ENCODE measurements around the gene CAV2. TPM values are rescaled to one million over a fixed set of nuclear protein-coding genes. Genes with fewer than 3 reads are reported as not detected.

The CAV2 gene
- total and polyA plus RNA-seq, 4 experiments from 2014 or later, result 0.19 TPM; not detected in 3

DNA sequence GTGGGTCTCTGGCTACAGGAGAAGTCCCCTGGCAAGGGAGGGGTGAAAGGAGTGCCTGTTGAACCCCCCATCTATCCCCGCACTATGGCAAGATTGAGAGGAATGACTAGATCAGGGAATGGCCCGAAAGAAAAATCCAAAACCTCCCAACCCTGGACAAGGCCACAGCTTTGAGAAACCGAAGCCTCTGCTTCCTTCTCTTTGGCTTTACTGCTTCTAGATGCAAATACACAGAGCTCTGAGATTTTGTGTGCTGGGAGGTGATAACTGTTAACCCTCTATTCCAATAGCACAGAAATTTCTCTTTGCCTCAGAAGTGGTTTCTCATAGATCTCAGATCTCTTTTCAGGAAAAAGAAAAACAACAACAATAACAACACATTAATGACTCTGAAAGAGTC lies 40.3 kb downstream of the CAV2 start:
- Mint-ChIP-seq H3K4me3 (no peak overlapping the region), H3K9me3 (peaks cover 0 to 4% (median 0%) of the 10 kb centered on the region in 8 donors), H3K27ac (no peak overlapping the region), H3K27me3 (peaks cover 14 to 30% of the 10 kb centered on the region in 2 donors), H3K4me1 (no peaks in the 10 kb centered on the region), H3K36me3 (no peaks in the 10 kb centered on the region)
- DNase-seq, result no peak
- intact Hi-C loops (cut with micrococcal nuclease), result no loop called here
- no peak overlapping the region for H3K27ac ChIP-seq (ENCODE audit: low read depth, low read length)
- no peak overlapping the region for H3K4me3 ChIP-seq (ENCODE audit: low read length in 2 of 2)
- H3K36me3 ChIP-seq (ENCODE audit: insufficient read depth, low read length), result no peaks in the 10 kb centered on the region
- CTCF ChIA-PET (ENCODE audit: partially characterized antibody), result interaction anchor here (1.0 kb wide), 2 partner anchors 13 to 48 kb away, joined by 3 to 6 read pairs; no protein-coding TSS in a partner anchor
- H3K4me1 ChIP-seq (ENCODE audit: insufficient read depth, low read length), result no peaks in the 10 kb centered on the region
- no peaks in the 10 kb centered on the region for H3K27me3 ChIP-seq (ENCODE audit: insufficient read depth, low read length)
- POLR2A ChIA-PET (ENCODE audit: partially characterized antibody), result no interaction called here
- no peaks in the 10 kb centered on the region for H3K9me3 ChIP-seq (ENCODE audit: control insufficient read depth in 1 of 2, low read length in 2 of 2)

DNA sequence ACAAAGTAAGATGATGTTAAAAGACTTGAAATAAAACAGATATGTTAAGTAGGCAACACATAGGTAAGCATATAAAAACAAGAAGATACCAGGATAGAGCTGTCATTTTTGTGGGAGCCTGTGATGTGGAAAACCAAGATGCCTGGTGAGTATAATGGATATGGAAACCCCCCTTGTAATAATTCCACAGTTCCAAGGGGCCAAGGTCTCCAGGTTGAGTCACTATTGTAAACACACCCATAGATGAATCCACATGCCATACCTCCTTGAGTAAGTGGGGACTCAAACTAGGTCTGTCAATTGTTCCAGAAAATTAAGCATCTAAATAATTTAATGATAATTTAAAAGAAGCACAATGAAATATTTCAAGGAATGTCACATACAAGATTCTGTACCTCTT lies 41.2 kb downstream of the CAV2 start:
- H3K4me3 Mint-ChIP-seq, result no peak overlapping the region
- Histone ChIP-seq H3K36me3 (ENCODE audit: insufficient read depth, low read length) (no peaks in the 10 kb centered on the region), H3K4me1 (ENCODE audit: insufficient read depth, low read length) (no peaks in the 10 kb centered on the region), H3K4me3 (ENCODE audit: low read length in 2 of 2) (no peak overlapping the region), H3K27me3 (ENCODE audit: insufficient read depth, low read length) (no peaks in the 10 kb centered on the region), H3K27ac (ENCODE audit: low read depth, low read length) (no peak overlapping the region), H3K9me3 (ENCODE audit: control insufficient read depth in 1 of 2, low read length in 2 of 2) (no peaks in the 10 kb centered on the region)
- ChIA-PET CTCF (ENCODE audit: partially characterized antibody) (no interaction called here), POLR2A (ENCODE audit: partially characterized antibody) (no interaction called here)
- no peak for DNase-seq
- H3K27me3 Mint-ChIP-seq, result peaks cover 16 to 29% of the 10 kb centered on the region in 2 donors
- H3K36me3 Mint-ChIP-seq, result no peaks in the 10 kb centered on the region
- no peak overlapping the region for H3K27ac Mint-ChIP-seq
- intact Hi-C loops (cut with micrococcal nuclease), result no loop called here
- no peaks in the 10 kb centered on the region for H3K4me1 Mint-ChIP-seq
- peaks cover 0 to 4% (median 0%) of the 10 kb centered on the region in 8 donors for H3K9me3 Mint-ChIP-seq

DNA sequence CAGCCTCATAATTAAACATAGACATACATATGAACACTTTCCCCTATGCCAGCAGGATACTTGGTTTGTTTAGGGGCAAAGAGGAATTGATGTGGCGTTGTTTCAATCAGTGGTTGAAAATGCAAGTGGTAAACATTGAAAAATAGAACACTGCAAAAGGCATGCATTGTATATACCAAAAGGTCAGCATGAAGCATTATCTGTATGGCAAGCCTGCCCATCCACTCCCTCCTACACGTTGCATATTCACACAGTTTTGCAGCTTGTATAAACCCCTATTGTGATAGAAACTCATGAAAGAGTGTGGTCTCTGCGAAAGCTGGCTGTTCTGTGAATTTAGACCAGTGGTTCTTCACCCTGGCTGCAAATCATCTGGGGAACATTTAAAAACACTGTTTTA lies 42.4 kb downstream of the CAV2 start:
- H3K36me3 ChIP-seq (ENCODE audit: insufficient read depth, low read length), result no peaks in the 10 kb centered on the region
- H3K27me3 ChIP-seq (ENCODE audit: insufficient read depth, low read length), result no peaks in the 10 kb centered on the region
- H3K27me3 Mint-ChIP-seq, result peaks cover 16 to 30% of the 10 kb centered on the region in 2 donors
- no peak overlapping the region for H3K4me3 ChIP-seq (ENCODE audit: low read length in 2 of 2)
- no peak overlapping the region for H3K27ac Mint-ChIP-seq
- intact Hi-C loops (cut with micrococcal nuclease), result no loop called here
- no peaks in the 10 kb centered on the region for H3K9me3 ChIP-seq (ENCODE audit: control insufficient read depth in 1 of 2, low read length in 2 of 2)
- ChIA-PET POLR2A (ENCODE audit: partially characterized antibody) (no interaction called here), CTCF (ENCODE audit: partially characterized antibody) (interaction anchor here (2.9 kb wide), 1 partner anchor 16 kb away, joined by 10 read pairs; no protein-coding TSS in a partner anchor)
- H3K36me3 Mint-ChIP-seq, result no peaks in the 10 kb centered on the region
- no peak for DNase-seq
- H3K27ac ChIP-seq (ENCODE audit: low read depth, low read length), result no peak overlapping the region
- no peaks in the 10 kb centered on the region for H3K4me1 Mint-ChIP-seq
- H3K4me1 ChIP-seq (ENCODE audit: insufficient read depth, low read length), result no peaks in the 10 kb centered on the region
- peaks cover 0 to 4% (median 0%) of the 10 kb centered on the region in 8 donors for H3K9me3 Mint-ChIP-seq
- H3K4me3 Mint-ChIP-seq, result no peak overlapping the region

DNA sequence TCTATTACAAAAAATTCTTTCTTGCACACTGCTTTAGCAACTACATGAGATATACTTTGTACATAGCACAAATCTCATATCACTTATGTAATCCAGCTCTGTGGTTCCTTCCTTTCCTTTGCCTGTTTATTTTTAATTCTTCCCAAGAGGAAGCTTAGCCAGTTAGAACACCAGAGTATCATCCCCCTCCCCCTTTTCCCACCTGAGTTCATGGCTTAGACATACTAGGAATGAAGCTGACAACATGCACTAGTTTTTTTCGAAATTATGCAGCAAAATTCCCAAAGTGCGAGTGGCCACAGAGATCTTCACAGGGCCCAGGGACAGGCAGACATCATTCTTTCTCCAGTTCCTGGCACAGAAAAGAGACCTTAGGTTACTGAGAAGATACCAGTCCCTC lies 43.1 kb downstream of the CAV2 start:
- Histone ChIP-seq H3K36me3 (ENCODE audit: insufficient read depth, low read length) (no peaks in the 10 kb centered on the region), H3K9me3 (ENCODE audit: control insufficient read depth in 1 of 2, low read length in 2 of 2) (no peaks in the 10 kb centered on the region), H3K4me1 (ENCODE audit: insufficient read depth, low read length) (no peaks in the 10 kb centered on the region), H3K4me3 (ENCODE audit: low read length in 2 of 2) (no peak overlapping the region), H3K27ac (ENCODE audit: low read depth, low read length) (no peak overlapping the region), H3K27me3 (ENCODE audit: insufficient read depth, low read length) (no peaks in the 10 kb centered on the region)
- CTCF ChIA-PET (ENCODE audit: partially characterized antibody), result interaction anchor here (2.9 kb wide), 1 partner anchor 17 kb away, joined by 10 read pairs; no protein-coding TSS in a partner anchor
- no peak for DNase-seq
- Mint-ChIP-seq H3K4me1 (no peaks in the 10 kb centered on the region), H3K9me3 (peaks cover 0 to 3% (median 0%) of the 10 kb centered on the region in 8 donors), H3K27me3 (peaks cover 14 to 27% of the 10 kb centered on the region in 2 donors), H3K4me3 (no peak overlapping the region), H3K36me3 (no peaks in the 10 kb centered on the region), H3K27ac (no peak overlapping the region)
- intact Hi-C loops (cut with micrococcal nuclease), result no loop called here
- POLR2A ChIA-PET (ENCODE audit: partially characterized antibody), result no interaction called here

GRCh38 chr7:116543664-116544063 lies 44.1 kb downstream of the CAV2 start:
- H3K36me3 Mint-ChIP-seq, result no peaks in the 10 kb centered on the region
- Histone ChIP-seq H3K36me3 (ENCODE audit: insufficient read depth, low read length) (no peaks in the 10 kb centered on the region), H3K27me3 (ENCODE audit: insufficient read depth, low read length) (no peaks in the 10 kb centered on the region), H3K4me1 (ENCODE audit: insufficient read depth, low read length) (no peaks in the 10 kb centered on the region), H3K4me3 (ENCODE audit: low read length in 2 of 2) (no peak overlapping the region), H3K9me3 (ENCODE audit: control insufficient read depth in 1 of 2, low read length in 2 of 2) (no peaks in the 10 kb centered on the region), H3K27ac (ENCODE audit: low read depth, low read length) (no peak overlapping the region)
- peaks cover 14 to 23% of the 10 kb centered on the region in 2 donors for H3K27me3 Mint-ChIP-seq
- H3K4me1 Mint-ChIP-seq, result no peaks in the 10 kb centered on the region
- DNase-seq, result no peak
- POLR2A ChIA-PET (ENCODE audit: partially characterized antibody), result no interaction called here
- H3K27ac Mint-ChIP-seq, result no peak overlapping the region
- intact Hi-C loops (cut with micrococcal nuclease), result no loop called here
- H3K9me3 Mint-ChIP-seq, result peaks cover 0 to 2% (median 0%) of the 10 kb centered on the region in 8 donors
- CTCF ChIA-PET (ENCODE audit: partially characterized antibody), result interaction anchor here (2.9 kb wide), 1 partner anchor 18 kb away, joined by 10 read pairs; no protein-coding TSS in a partner anchor
- H3K4me3 Mint-ChIP-seq, result no peak overlapping the region

- H3K27ac ChIP-seq (ENCODE audit: low read depth, low read length), result no peak overlapping the region
- Mint-ChIP-seq H3K9me3 (peaks cover 0 to 1% (median 0%) of the 10 kb centered on the region in 8 donors), H3K4me3 (no peak overlapping the region), H3K27ac (no peak overlapping the region), H3K27me3 (peaks cover 14 to 21% of the 10 kb centered on the region in 2 donors), H3K4me1 (no peaks in the 10 kb centered on the region), H3K36me3 (no peaks in the 10 kb centered on the region)
- no peaks in the 10 kb centered on the region for H3K9me3 ChIP-seq (ENCODE audit: control insufficient read depth in 1 of 2, low read length in 2 of 2)
- no peaks in the 10 kb centered on the region for H3K4me1 ChIP-seq (ENCODE audit: insufficient read depth, low read length)
- H3K36me3 ChIP-seq (ENCODE audit: insufficient read depth, low read length), result no peaks in the 10 kb centered on the region
- POLR2A ChIA-PET (ENCODE audit: partially characterized antibody), result no interaction called here
- H3K27me3 ChIP-seq (ENCODE audit: insufficient read depth, low read length), result no peaks in the 10 kb centered on the region
- no peak overlapping the region for H3K4me3 ChIP-seq (ENCODE audit: low read length in 2 of 2)
- CTCF ChIA-PET (ENCODE audit: partially characterized antibody), result interaction anchor here (1.5 kb wide), 1 partner anchor 18 kb away, joined by 5 read pairs; no protein-coding TSS in a partner anchor
- intact Hi-C loops (cut with micrococcal nuclease), result no loop called here
- DNase-seq, result no peak
Measured at GRCh38 chr7:116544487-116544886, 44.9 kb downstream of the CAV2 start.

DNA sequence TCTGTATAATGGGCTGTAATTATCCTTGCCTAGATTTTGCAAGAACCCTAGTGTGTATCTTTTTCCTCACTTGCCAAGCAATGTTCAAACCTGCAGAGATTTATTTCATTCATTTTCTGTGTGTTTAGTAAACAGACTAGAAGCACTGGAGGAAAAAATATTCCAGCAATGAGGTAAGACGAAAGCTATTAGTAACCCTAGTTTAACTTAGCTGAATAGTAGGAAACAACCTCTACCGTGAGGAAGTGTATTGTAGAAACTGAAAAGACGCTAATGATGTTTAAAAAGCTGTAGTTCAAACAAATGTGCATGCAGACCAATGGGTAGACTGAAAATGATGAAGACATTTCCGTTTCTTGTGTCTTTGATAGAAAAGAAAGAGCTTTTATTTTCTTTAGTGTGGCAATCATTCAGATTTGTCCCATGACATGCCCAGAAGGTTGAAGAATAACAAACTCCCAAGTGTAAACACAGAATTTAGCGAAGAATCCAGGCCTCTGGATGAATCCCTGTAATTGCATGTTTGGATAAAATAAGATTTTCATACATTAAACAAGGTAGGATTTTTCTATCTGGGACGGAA lies 46.0 kb downstream of the CAV2 start:
- Mint-ChIP-seq H3K4me3 (no peak overlapping the region), H3K9me3 (peaks cover 0 to 1% (median 0%) of the 10 kb centered on the region in 8 donors), H3K27me3 (peaks cover 15 to 19% of the 10 kb centered on the region in 2 donors), H3K4me1 (no peaks in the 10 kb centered on the region), H3K27ac (no peak overlapping the region), H3K36me3 (no peaks in the 10 kb centered on the region)
- H3K27me3 ChIP-seq (ENCODE audit: insufficient read depth, low read length), result no peaks in the 10 kb centered on the region
- H3K4me1 ChIP-seq (ENCODE audit: insufficient read depth, low read length), result no peaks in the 10 kb centered on the region
- H3K9me3 ChIP-seq (ENCODE audit: control insufficient read depth in 1 of 2, low read length in 2 of 2), result no peaks in the 10 kb centered on the region
- H3K36me3 ChIP-seq (ENCODE audit: insufficient read depth, low read length), result no peaks in the 10 kb centered on the region
- CTCF ChIA-PET (ENCODE audit: partially characterized antibody), result interaction anchor here (0.6 to 2.0 kb wide), 3 partner anchors 19 to 382 kb away, joined by 3 to 5 read pairs (median 5); no protein-coding TSS in a partner anchor
- POLR2A ChIA-PET (ENCODE audit: partially characterized antibody), result no interaction called here
- H3K27ac ChIP-seq (ENCODE audit: low read depth, low read length), result no peak overlapping the region
- DNase-seq, result no peak
- intact Hi-C loops (cut with micrococcal nuclease), result no loop called here
- no peak overlapping the region for H3K4me3 ChIP-seq (ENCODE audit: low read length in 2 of 2)
